HPDE6-E6E7 (cell line): ENCODE results near the gene IL3.

Source experiments
- DNase-seq: peaks from one replicate; pipeline ENCODE4 v3.0.0; 2011; ENCODE audit warnings: missing footprints; ENCODE audit errors: extremely low spot score

Gene IL3

GRCh38 chr5:132072070-132072469 is 11.6 kb downstream of the IL3 start:
- DNase-seq = no peak

- no peak for DNase-seq
Measured at GRCh38 chr5:132072528-132072927, 12.1 kb downstream of the IL3 start.

GRCh38 chr5:132073231-132074013 is 13.0 kb downstream of the IL3 start, which contains the start of gene CSF2:
TSS of gene CSF2 (plus strand) at chr5:132073789. CDS start at chr5:132073824, 35 bp downstream.
- DNase-seq = peak; percentile 84

- peak; percentile 46 for DNase-seq
Measured at GRCh38 chr5:132074091-132074771, 13.8 kb downstream of the IL3 start.

GRCh38 chr5:132074772-132075718 is 14.6 kb downstream of the IL3 start:
- no peak for DNase-seq

GRCh38 chr5:132075719-132076077 is 15.2 kb downstream of the IL3 start:
- DNase-seq = no peak

GRCh38 chr5:132076202-132076830 is 15.9 kb downstream of the IL3 start:
- DNase-seq = no peak

GRCh38 chr5:132076983-132077382 is 16.5 kb downstream of the IL3 start:
- DNase-seq = no peak

GRCh38 chr5:132079081-132079480 is 18.6 kb downstream of the IL3 start:
- DNase-seq = no peak

GRCh38 chr5:132079619-132080018 is 19.2 kb downstream of the IL3 start:
- DNase-seq = no peak

- no peak for DNase-seq
Measured at GRCh38 chr5:132080595-132080994, 20.1 kb downstream of the IL3 start.

- DNase-seq = no peak
Measured at GRCh38 chr5:132081458-132081857, 21.0 kb downstream of the IL3 start.

- DNase-seq = no peak
Measured at GRCh38 chr5:132082329-132083023, 22.0 kb downstream of the IL3 start.

- DNase-seq = no peak
Measured at GRCh38 chr5:132083071-132083678, 22.7 kb downstream of the IL3 start.

GRCh38 chr5:132085686-132086085 is 25.2 kb downstream of the IL3 start:
- no peak for DNase-seq

GRCh38 chr5:132086277-132086794 is 25.9 kb downstream of the IL3 start:
- DNase-seq = peak; percentile 73

- no peak for DNase-seq
Measured at GRCh38 chr5:132087176-132087575, 26.7 kb downstream of the IL3 start.

GRCh38 chr5:132087661-132088060 is 27.2 kb downstream of the IL3 start:
- DNase-seq = no peak

GRCh38 chr5:132089363-132089762 is 28.9 kb downstream of the IL3 start:
- DNase-seq = peak; percentile 38

GRCh38 chr5:132090107-132090506 is 29.7 kb downstream of the IL3 start:
- peak; percentile 77 for DNase-seq
